Tibial nerve (tissue), 3 donors: ENCODE data around the gene RPS14.

ENCODE experiments used
- CTCF ChIP-seq, 5 experiments: fragments of 200-600 bp in 3 of 5; fragments of 450-650 bp in 2 of 5; sonication (generic) in 3 of 5; IDR thresholded peaks; one replicate each; pipeline ENCODE4 v1.5.1; 2016 to 2019; ENCODE audit warnings: antibody characterized with exemption in 5 of 5, mild to moderate bottlenecking in 3 of 5, moderate library complexity in 2 of 5
- POLR2A ChIP-seq, 2 donors: fragments of 450-650 bp; IDR thresholded peaks; one replicate each; pipeline ENCODE4 v1.6.1; 2017; ENCODE audit warnings: antibody characterized with exemption in 2 of 2, mild to moderate bottlenecking in 2 of 2, moderate library complexity in 2 of 2

- no peak for TF ChIP-seq POLR2A (IDR thresholded peaks at IDR 0.05)
- TF ChIP-seq CTCF (IDR thresholded peaks at IDR 0.05) = no peak
Observed at GRCh38 chr5:150468206-150468605, 18.7 kb upstream of the RPS14 start.
